Esophagus squamous epithelium (tissue), 5 donors: ENCODE results near the gene CRTAC1. TPM values are rescaled to one million over a fixed set of nuclear protein-coding genes. Genes with fewer than 3 reads are reported as not detected.

Source experiments
- DNase-seq: peaks from one replicate; lab custom pipeline; 2025; lab: John Stamatoyannopoulos, UW
- H3K27ac ChIP-seq, 4 donors: fragments of 200-600 bp; sonication (generic); one replicate each; pipeline ENCODE4 v1.5.1; 2016 to 2019; ENCODE audit warnings: mild to moderate bottlenecking in 1 of 4
- H3K27me3 ChIP-seq, 4 donors: fragments of 200-600 bp; sonication (generic); 1 replicate in 3 of 4; 2 replicates in 1 of 4; pipeline versions ENCODE4 v1.5.1 to v1.6.0; 2017 to 2021; ENCODE audit warnings: antibody characterized with exemption in 1 of 4
- H3K36me3 ChIP-seq, 3 donors: fragments of 200-600 bp; sonication (generic); one replicate each; pipeline ENCODE4 v1.5.1; 2016 to 2019
- H3K4me1 ChIP-seq, 3 donors: fragments of 200-600 bp; sonication (generic); one replicate each; pipeline ENCODE4 v1.5.1; 2017 to 2019
- H3K4me3 ChIP-seq, 4 donors: fragments of 200-600 bp; sonication (generic); 1 replicate in 3 of 4; 2 replicates in 1 of 4; pipeline ENCODE4 v1.5.1; 2016 to 2019; ENCODE audit warnings: mild to moderate bottlenecking in 2 of 4, moderate library complexity in 1 of 4
- H3K9me3 ChIP-seq, 3 donors: fragments of 200-600 bp; sonication (generic); one replicate each; pipeline ENCODE4 v1.5.1; 2016 to 2019
- CTCF ChIP-seq, 6 experiments: fragments of 450-650 bp in 4 of 6; fragments of 200-600 bp in 2 of 6; sonication (generic) in 2 of 6; IDR thresholded peaks; one replicate each; pipeline ENCODE4 v1.5.1; 2016 to 2019; ENCODE audit warnings: antibody characterized with exemption in 6 of 6, mild to moderate bottlenecking in 4 of 6, moderate library complexity in 4 of 6
- POLR2A ChIP-seq, 4 donors: fragments of 450-650 bp; IDR thresholded peaks; one replicate each; pipeline ENCODE4 v1.6.1; 2017; ENCODE audit warnings: antibody characterized with exemption in 4 of 4, mild to moderate bottlenecking in 4 of 4, moderate library complexity in 3 of 4
- WGBS, 2 donors: methylation state at CpG; one replicate each; pipeline ENCODE4 v1.1.5; 2018; 5-methylcytosine and 5-hydroxymethylcytosine counted together
- intact Hi-C: fragments of 100-400 bp; cut with DNase I; formaldehyde crosslinking; loops from one replicate; pipeline ENCODE4 v1.15.0; 2022
- total RNA-seq, 4 donors: library from RNA; depleted of rRNA; stranded (reverse); fragments of >200 nt; gene quantifications; one replicate each; pipeline ENCODE4 v1.1.0, GENCODE V29; 2016
- donor health status: DM: yes; HTN: yes; CAD: no.

CRTAC1 gene
- total RNA-seq, 4 donors from 2014 or later = 0.22 to 10.7 (median 2.5) TPM

- Histone ChIP-seq H3K36me3 (no peaks in the 10 kb centered on the region), H3K9me3 (no peaks in the 10 kb centered on the region), H3K4me1 (peaks cover 19 to 44% (median 24%) of the 10 kb centered on the region in 3 donors), H3K27me3 (peaks cover 0 to 45% (median 0%) of the 10 kb centered on the region in 4 donors), H3K4me3 (no peak overlapping the region), H3K27ac (peak overlapping the region in 2 of 4 donors; percentile 29 to 58)
- TF ChIP-seq POLR2A (IDR thresholded peaks at IDR 0.05) (no peak), CTCF (IDR thresholded peaks at IDR 0.05) (no peak)
- intact Hi-C loops = no loop called here
- 9 to 13% methylated on average over 2 of the region's 4 CpGs for WGBS, 2 donors
- DNase-seq = no peak
Measured at GRCh38 chr10:97916586-97916985, 113.8 kb downstream of the CRTAC1 start.

DNA sequence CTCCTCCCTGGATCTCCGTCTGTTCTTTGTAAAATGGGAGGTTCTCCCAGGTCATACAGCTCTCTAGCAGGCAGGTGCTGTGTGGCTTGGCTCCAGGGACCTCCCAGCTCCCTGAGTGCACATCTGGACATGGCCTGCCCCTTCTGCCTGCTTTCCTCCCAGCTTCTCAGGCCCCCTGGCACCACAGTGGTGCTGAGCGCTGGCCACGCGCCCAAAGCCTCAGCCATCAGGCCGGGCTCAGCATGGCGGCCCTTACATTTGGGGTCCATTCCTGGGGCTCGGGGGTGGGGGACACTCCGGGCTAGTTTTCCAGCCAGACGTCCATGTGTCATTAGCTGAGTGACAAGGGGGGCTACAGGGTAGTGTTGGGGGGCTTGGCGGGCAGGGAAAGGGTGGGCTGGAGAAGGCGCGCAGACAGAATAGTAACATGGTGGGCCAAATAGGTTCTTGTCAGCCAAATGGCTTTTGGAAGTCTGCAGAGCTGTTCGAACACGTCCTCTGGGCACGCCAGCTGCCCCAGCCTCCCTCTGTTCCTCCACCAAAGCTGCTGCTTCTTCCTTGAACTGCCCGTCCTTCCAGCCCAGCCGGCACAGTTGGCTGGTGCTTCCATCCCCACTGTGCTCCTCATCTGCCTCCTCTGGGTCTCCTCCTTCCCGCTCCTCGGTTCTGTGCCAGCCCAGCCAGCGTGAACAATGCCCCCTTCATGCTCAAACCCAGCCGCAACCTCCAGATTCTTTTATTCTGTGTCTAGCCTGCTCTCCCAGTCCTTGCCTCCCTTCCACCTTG lies 114.9 kb downstream of the CRTAC1 start:
- no peak overlapping the region for H3K4me3 ChIP-seq
- TF ChIP-seq CTCF (IDR thresholded peaks at IDR 0.05) (no peak), POLR2A (IDR thresholded peaks at IDR 0.05) (no peak)
- intact Hi-C loops = no loop called here

GRCh38 chr10:97914837-97915211 lies 115.6 kb downstream of the CRTAC1 start:
- intact Hi-C loops = loop anchor here (5.0 kb wide), 1 partner anchor 127 kb away; no protein-coding TSS in a partner anchor
- H3K4me3 ChIP-seq = no peak overlapping the region
- TF ChIP-seq CTCF (IDR thresholded peaks at IDR 0.05) = peak; percentile 69 to 92 (median 86)
- TF ChIP-seq POLR2A (IDR thresholded peaks at IDR 0.05) = no peak

More for the DNA sequence above, 114.9 kb downstream of the CRTAC1 start:
- Histone ChIP-seq H3K4me1 (peaks cover 19 to 35% (median 24%) of the 10 kb centered on the region in 3 donors), H3K27ac (peak overlapping the region in 2 of 4 donors; percentile 10 to 58), H3K27me3 (peaks cover 0 to 34% (median 0%) of the 10 kb centered on the region in 4 donors), H3K36me3 (no peaks in the 10 kb centered on the region), H3K9me3 (no peaks in the 10 kb centered on the region)
- DNase-seq = no peak
- 20 to 28% methylated on average over 10 to 14 of the region's 21 CpGs for WGBS, 2 donors

GRCh38 chr10:97914171-97914836 lies 116.1 kb downstream of the CRTAC1 start:
- H3K27ac ChIP-seq = no peak overlapping the region
- intact Hi-C loops = loop anchor here (5.0 kb wide), 1 partner anchor 128 kb away; no protein-coding TSS in a partner anchor
- peaks cover 0 to 25% (median 0%) of the 10 kb centered on the region in 4 donors for H3K27me3 ChIP-seq
- no peak for DNase-seq
- H3K36me3 ChIP-seq = no peaks in the 10 kb centered on the region
- H3K4me1 ChIP-seq = peaks cover 19 to 35% (median 24%) of the 10 kb centered on the region in 3 donors
- TF ChIP-seq CTCF (IDR thresholded peaks at IDR 0.05) (no peak), POLR2A (IDR thresholded peaks at IDR 0.05) (no peak)
- 67 to 73% methylated on average over 3 to 7 of the region's 10 CpGs for WGBS, 2 donors
- no peaks in the 10 kb centered on the region for H3K9me3 ChIP-seq
- H3K4me3 ChIP-seq = no peak overlapping the region

More at GRCh38 chr10:97914837-97915211, 115.6 kb downstream of the CRTAC1 start:
- peaks cover 0 to 30% (median 0%) of the 10 kb centered on the region in 4 donors for H3K27me3 ChIP-seq
- H3K4me1 ChIP-seq = peaks cover 19 to 35% (median 24%) of the 10 kb centered on the region in 3 donors
- H3K9me3 ChIP-seq = no peaks in the 10 kb centered on the region
- no peak for DNase-seq
- no peak overlapping the region for H3K27ac ChIP-seq
- WGBS, 2 donors = 0 to 2% methylated on average over 7 to 8 of the region's 11 CpGs
- no peaks in the 10 kb centered on the region for H3K36me3 ChIP-seq
